WI38 (cell line): ENCODE measurements around the gene ELOA.
"Not testable (repeated sequence)": the region's sequence is repeated elsewhere in the genome, so short reads cannot be mapped to it uniquely, and the experiment has no call there.

Experiments used
- H3K4me3 ChIP-seq: 2 replicates; pipeline ENCODE4 v1.5.1; 2011; ENCODE audit warnings: low read depth, mild to moderate bottlenecking, control low read depth, low read length
- CTCF ChIP-seq: IDR thresholded peaks from 2 replicates; pipeline ENCODE4 v1.5.1; 2012; ENCODE audit warnings: low read depth, mild to moderate bottlenecking, control low read depth, low read length

The ELOA gene

GRCh38 chr1:23799255-23799569 lies 55.9 kb downstream of the ELOA start:
- no peak for TF ChIP-seq CTCF
- H3K4me3 ChIP-seq: peak overlapping the region; percentile 79

- peak overlapping the region; percentile 79 for H3K4me3 ChIP-seq
- TF ChIP-seq CTCF: no peak
These were observed 56.5 kb downstream of the ELOA start for GRCh38 chr1:23799570-23800399.

DNA sequence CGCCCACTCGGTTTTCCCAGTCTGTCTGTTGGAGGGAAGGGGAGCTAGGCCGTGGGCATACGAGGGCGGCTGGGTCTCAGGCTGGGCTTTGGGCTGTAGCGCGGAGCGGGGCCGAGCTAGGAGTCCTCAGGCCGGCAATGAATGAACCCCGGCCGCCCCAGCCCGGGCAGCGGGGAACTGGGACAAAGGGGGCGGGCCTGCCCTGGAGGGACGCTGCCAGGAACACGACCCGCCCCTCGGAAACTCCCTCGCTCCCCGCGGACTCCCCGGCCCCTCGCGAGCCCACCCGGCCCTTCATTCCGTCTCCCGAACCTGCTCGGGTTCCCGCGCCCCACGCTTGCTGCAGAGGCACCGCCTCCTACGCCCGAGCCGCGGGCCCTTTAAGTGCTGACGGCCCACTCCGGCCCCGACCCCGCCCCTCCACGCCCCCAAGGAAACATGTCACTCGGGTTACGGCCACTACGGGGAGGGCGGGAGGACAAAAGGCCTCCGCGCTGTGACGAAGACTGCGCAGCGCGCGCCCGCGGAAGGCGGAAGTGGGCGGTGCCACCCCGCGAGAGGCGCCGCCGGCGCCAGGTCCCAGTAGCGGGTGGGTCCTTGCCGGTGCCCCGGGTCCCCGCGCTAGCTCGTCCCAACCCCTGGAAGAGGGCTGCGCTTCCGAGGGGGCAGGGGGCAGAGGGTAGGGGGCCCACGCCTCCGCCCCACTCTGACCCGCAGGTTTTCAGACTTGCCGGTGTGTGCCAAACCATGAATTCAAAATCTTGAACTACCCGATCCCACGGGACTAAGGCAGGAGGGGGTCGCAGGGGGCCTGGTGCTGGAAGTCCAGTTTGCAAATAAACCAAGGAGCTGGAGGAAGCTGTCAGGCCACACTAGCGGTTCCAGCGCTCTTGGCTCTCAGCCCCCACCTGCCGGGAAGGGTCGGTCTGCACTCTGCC lies 57.4 kb downstream of the ELOA start, which contains the start of gene GALE:
GALE (minus strand) TSS at position 355 of the 938 bp plus-strand sequence. CDS start 1,747 bp downstream, outside the sequence.
- TF ChIP-seq CTCF: no peak
- H3K4me3 ChIP-seq: peak within 1 kb of the TSS; percentile 79

- no peak for TF ChIP-seq CTCF
- peak overlapping the region; percentile 79 for H3K4me3 ChIP-seq
These were observed 58.1 kb downstream of the ELOA start for GRCh38 chr1:23801338-23801748.

- TF ChIP-seq CTCF: no peak
- H3K4me3 ChIP-seq: no peak overlapping the region
These were observed 58.6 kb downstream of the ELOA start for GRCh38 chr1:23801876-23802275.

- not testable (repeated sequence) for H3K4me3 ChIP-seq
These were observed 59.6 kb downstream of the ELOA start for GRCh38 chr1:23802809-23803342.

- no peak overlapping the region for H3K4me3 ChIP-seq
- TF ChIP-seq CTCF: no peak
These were observed 60.4 kb downstream of the ELOA start for GRCh38 chr1:23803674-23804073.
